G401.6 (cell line): ENCODE results near the gene TPST1.
"Not testable (repeated sequence)": the region's sequence is repeated elsewhere in the genome, so short reads cannot be mapped to it uniquely, and the experiment has no call there.

Source experiments
- FAIRE-seq: peaks from 2 replicates; lab custom pipeline; 2012; peaks lifted over from hg19 to GRCh38; lab: Jason Lieb, UNC

TPST1 gene

DNA sequence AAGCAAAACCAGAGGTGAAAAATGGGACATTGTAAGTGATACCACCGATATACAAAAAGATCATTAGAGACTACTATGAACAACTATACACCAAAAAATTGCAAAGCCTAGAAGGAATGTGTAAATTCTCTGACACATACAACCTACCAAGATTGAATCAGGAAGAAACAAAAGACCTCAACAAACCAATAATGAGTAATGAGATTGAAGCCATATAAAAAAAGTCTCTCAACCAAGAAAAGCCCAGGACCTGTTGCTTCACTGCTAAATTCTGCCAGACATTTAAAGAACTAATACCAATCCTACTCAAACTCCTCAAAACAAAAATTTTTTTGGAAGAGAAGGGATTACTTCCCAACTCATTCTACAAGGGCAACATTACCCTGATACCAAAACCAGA is 134.0 kb downstream of the TPST1 start:
- no peak for FAIRE-seq

DNA sequence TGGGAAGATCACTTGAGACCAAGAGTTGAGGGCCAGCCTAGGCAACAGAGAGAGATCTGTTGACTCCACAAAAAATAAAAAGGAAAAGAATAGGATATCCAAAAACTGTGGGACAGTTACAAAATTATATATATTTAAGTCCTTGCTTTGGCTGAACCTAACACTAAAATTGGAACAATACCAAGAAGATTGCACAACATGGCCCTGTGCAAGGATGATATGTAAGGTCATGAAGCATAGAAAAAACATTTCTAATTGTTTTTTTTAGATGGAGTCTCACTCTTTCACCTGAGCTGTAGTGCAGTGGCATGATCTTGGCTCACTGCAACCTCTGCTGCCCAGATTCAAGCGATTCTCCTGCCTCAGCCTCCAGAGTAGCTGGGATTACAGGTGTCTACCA is 139.0 kb downstream of the TPST1 start:
- no peak for FAIRE-seq

DNA sequence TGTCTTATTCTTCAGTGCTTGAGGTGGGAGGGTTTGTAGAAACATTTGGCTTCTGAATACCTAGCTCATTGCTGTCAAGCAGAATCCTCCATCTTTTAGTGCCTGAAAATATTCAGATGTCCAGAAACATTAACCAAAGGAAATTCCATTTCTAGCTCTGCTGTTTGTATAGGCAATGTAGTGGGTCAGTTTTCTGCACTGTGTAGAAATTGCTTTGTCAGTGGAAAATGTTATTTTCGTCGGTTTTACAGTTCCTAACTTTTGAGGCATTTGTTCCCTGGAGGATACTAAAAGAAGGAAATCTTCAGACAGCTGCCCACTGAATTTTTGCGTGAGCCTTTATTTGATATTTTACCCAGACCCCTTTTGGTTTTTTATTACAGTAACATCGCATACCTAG is 143.4 kb downstream of the TPST1 start:
- FAIRE-seq, result no peak

GRCh38 chr7:66348959-66349358 is 143.8 kb downstream of the TPST1 start:
- FAIRE-seq, result no peak

DNA sequence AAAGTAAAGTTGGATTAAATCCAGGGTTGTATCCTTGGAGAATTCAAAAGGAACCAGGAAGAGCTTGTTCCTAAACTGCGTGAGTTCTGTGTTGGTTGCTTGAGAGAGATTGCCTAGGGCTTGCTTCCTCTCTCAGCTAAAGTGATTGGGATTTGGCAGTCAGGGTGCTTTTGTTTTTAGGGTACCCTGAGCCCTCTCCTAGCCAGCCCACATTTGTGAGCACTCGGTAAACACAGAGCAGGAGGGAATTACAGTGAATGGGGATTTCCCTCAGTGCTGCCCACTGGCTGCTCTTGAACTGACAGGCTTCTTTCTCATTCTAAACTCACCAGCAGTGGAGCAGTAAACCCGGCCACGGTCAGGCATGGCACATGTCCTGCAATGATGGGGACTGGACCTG is 146.9 kb downstream of the TPST1 start:
- no peak for FAIRE-seq

- FAIRE-seq, result no peak
These were observed 148.4 kb downstream of the TPST1 start for GRCh38 chr7:66353547-66353946.

GRCh38 chr7:66355756-66356155 is 150.6 kb downstream of the TPST1 start:
- FAIRE-seq, result no peak

DNA sequence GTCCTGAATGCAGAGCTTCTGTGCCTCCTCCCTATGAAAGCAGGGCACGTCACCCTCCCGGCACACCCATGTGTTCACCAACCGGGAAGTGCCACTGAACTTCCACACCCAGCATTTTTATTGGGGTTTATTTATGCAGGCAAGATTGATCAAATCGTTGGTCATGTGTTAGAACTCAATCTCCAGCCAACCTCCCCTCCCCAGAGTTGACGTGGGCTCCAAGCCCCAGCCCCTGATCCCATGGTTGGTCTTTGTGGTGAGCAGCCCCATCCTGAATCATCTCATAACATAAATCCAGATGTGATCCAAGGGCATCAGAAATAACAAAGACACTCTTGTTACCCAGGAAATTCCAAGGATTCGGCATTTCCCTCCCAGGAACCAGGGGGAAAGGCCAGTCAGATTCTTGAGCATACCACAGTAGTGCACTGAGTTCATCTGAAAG is 151.2 kb downstream of the TPST1 start:
- no peak for FAIRE-seq

DNA sequence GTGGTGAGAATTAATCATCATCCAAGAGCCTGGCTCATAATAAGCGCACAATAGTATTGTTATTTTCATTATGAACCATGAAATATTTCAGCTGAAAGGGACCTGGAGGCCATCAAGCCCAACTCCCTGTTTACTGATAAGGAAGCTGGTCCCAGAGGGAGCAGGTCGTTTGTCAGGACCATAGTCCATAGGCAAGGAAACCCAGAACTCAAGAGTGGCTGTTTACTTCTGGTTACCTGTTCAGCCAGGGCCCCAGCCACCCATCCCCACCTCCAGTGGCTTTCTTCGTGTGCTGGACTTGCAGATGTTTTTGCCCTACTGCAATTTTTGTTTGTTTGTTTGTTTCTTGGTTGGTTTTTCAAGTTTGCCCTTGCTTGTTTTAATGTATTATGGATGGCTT is 152.0 kb downstream of the TPST1 start:
- FAIRE-seq, result no peak

DNA sequence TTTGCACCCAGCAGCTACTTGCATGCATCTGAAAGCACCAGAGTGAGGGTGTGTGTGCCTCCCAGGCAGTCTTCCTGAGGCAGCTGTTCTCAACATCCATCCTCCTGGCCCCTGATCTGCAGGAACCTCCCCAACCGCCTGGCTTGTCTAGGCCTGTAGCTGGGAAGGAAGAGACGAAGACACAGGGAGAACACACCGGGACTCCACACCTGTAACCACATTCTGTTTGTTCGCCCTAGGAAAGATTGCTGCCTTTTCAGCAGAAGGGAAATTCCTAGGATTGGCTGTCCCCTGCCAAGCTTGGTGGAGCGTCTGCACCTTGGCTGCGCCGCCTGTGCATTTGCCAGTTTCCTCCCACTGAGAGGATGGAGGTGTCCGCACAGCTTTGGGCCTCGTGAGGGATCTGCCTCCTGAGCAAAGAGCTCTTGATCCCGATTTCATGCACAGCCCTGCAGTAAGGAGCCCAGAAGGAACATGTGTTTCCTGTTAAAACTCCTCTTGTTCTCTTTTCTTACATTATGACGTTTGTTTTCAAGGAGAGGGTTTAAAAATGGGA is 154.6 kb downstream of the TPST1 start:
- FAIRE-seq, result no peak

DNA sequence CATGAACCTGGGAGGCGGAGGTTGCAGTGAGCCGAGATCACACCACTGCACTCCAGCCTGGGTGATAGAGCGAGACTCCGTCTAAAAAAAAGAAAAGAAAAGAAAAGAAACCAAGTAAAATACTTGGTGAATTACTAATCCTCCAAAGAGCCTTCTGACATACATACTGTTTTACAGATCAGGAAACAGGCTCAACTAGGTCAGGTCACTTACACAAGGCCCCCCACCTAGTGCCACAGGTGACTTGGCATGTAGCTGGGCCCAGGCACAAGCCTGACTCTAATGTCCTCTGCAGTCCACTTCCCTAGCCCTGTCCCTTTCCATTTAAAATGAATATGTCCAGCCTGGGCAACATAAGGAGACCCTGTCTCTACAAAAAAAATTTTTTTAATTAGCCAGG is 157.0 kb downstream of the TPST1 start:
- no peak for FAIRE-seq

GRCh38 chr7:66363635-66364034 is 158.5 kb downstream of the TPST1 start:
- no peak for FAIRE-seq

DNA sequence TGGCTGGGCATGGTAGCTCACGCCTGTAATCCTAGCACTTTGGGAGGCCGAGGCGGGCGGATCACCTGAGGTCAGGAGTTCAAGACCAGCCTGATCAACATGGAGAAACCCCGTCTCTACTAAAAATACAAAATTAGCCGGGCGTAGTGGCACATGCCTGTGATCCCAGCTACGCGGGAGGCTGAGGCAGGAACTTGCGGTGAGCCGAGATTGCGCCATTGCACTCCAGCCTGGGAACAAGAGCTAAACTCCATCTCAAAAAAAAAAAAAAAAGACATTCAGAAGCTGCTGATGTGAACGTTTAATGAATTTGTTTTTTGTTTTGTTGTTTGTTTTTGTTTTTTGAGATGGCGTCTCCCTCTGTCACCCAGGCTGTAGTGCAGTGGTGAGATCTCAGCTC is 159.9 kb downstream of the TPST1 start:
- not testable (repeated sequence) for FAIRE-seq

- FAIRE-seq, result no peak
These were observed 166.1 kb downstream of the TPST1 start for GRCh38 chr7:66371096-66371824.

- FAIRE-seq, result not testable (repeated sequence)
These were observed 169.2 kb downstream of the TPST1 start for GRCh38 chr7:66374141-66374840.

DNA sequence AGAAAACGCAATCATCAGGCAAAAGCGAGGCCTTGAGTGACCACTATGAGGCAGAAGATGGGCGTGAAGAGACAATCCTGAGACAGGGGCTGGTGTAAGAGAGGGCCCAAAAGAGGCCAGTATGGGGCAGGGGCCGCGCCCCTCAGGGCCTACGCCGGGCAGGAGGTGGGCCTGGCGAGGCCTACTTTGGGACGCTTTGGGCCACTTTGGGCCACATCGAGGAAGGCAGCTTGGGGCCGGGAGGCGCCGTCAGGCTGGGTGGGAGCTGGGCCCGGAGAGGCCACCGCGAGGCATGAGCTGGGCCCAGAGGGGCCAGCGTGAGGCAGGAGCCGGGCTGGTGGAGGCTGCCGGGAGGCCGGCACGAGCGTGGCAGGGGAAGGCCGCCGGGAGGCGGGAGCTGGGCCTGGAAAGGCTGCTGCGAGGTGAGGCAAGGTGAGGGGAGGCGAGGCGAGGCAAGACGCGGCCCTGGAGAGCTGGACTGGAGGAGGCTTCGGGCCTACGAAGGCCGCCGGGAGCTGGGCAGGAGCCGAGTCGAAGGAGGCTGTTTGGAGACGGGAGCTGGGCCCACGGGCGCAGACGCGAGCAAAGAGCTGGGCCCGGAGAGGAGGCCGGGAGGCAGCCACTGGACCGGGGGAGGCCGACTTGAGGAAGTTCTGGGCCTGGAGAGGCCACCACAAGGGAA is 171.3 kb downstream of the TPST1 start:
- FAIRE-seq, result no peak

- no peak for FAIRE-seq
These were observed 171.9 kb downstream of the TPST1 start for GRCh38 chr7:66377045-66377444.

GRCh38 chr7:66377714-66378113 is 172.6 kb downstream of the TPST1 start:
- FAIRE-seq, result no peak

GRCh38 chr7:66379542-66380160 is 174.5 kb downstream of the TPST1 start:
- no peak for FAIRE-seq

DNA sequence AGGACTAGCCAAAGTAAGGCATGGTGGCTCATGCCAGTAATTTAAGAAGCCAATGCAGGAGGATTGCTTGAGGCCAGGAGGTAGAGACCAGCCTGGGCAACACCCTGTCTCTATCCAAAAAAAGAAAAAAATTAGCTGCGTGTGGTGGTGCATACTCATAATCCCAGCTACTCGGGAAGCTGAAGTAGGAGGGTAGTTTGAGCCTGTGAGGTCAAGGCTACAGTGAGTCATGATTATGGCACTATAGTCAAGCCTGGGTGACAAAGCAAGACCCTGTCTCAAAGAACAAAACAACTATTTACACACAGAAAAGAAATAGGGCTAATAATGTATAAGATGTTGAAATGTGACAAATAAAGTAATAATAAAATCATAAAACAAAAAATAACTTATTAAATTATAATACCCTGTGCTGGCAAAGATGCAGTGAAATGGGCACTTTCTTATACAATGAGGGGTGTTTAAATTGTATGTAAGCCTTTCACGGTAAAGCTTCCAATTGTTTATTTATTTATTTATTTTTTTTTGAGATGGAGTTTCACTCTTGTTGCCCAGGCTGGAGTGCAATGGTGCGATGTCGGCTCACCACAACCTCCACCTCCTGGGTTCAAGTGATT is 175.2 kb downstream of the TPST1 start:
- no peak for FAIRE-seq

DNA sequence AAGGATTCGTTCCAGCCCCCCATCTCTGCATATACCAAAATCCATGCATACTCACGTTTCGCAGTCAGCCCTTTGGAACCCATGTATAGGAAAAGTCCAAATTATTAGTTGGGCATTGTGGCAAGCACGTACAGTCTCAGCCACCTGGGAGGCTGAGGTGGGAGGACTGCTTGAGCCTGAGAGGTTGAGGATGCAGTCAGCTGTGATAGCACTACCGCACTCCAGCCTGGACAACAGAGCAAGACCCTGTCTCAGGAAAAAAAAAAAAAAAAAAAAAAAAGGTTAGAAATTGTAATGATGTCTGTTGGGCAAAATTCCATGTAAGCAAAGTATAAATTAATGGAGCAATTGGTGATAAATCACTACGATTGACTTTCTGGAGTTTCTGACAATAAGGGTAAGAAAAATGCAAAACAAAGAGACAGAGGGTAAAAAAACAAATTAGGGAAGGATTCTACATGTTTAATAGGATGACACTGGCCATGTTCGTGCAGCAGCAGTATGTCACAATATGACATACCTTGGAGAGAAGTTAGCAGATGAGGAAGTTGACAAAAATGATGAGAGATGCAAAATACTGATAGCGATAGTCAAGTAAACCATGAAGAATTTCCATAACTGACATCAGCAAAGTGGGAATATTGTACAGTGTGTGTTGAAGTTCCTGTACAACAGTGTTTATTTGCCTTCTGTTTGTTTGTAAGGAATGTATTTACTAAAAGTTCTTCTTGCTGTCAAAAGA is 177.2 kb downstream of the TPST1 start:
- not testable (repeated sequence) for FAIRE-seq
